RWPE2 (cell line): ENCODE measurements around the gene PDK1.

Source experiments
- ATAC-seq: fragments of 200-7000 bp; cut with Tn5 transposase; 3 replicates; pipeline ENCODE4 v1.9.1; 2021; ENCODE audit warnings: low read depth
- DNase-seq: peaks from one replicate; pipeline ENCODE4 v3.0.0-alpha.2; 2020; ENCODE audit warnings: low spot score
- H3K27ac ChIP-seq: fragments of 450-650 bp; 2 replicates; pipeline ENCODE4 v1.5.1; 2017; ENCODE audit warnings: mild to moderate bottlenecking; ENCODE audit not compliant: poor library complexity, severe bottlenecking
- H3K27me3 ChIP-seq: fragments of 250-450 bp; sonication (Bioruptor Pico); 2 replicates; pipeline ENCODE4 v1.5.1; 2021; ENCODE audit warnings: mild to moderate bottlenecking, moderate library complexity; ENCODE audit not compliant: insufficient read depth, poor library complexity, severe bottlenecking
- H3K36me3 ChIP-seq: fragments of 250-450 bp; sonication (Bioruptor Pico); 2 replicates; pipeline ENCODE4 v1.5.1; 2020; ENCODE audit warnings: low read depth, mild to moderate bottlenecking, moderate library complexity
- H3K4me1 ChIP-seq: fragments of 250-450 bp; sonication (Bioruptor Pico); 2 replicates; pipeline ENCODE4 v1.5.1; 2021; ENCODE audit warnings: mild to moderate bottlenecking, moderate library complexity; ENCODE audit not compliant: insufficient read depth, poor library complexity, severe bottlenecking
- H3K4me3 ChIP-seq: fragments of 250-450 bp; sonication (Bioruptor Pico); 2 replicates; pipeline ENCODE4 v1.5.1; 2021; ENCODE audit warnings: mild to moderate bottlenecking, moderate library complexity; ENCODE audit not compliant: severe bottlenecking
- H3K9me3 ChIP-seq: fragments of 250-450 bp; sonication (Bioruptor Pico); 2 replicates; pipeline ENCODE4 v1.5.1; 2021; ENCODE audit warnings: mild to moderate bottlenecking, moderate library complexity; ENCODE audit not compliant: severe bottlenecking
- CTCF ChIP-seq: fragments of 450-650 bp; IDR thresholded peaks from one replicate; pipeline ENCODE4 v1.5.1; 2017; ENCODE audit warnings: mild to moderate bottlenecking, moderate library complexity; ENCODE audit not compliant: poor library complexity, severe bottlenecking

PDK1 gene

GRCh38 chr2:172655838-172656573 lies 100.1 kb downstream of the PDK1 start:
- Histone ChIP-seq H3K27ac (no peak overlapping the region), H3K27me3 (no peaks in the 10 kb centered on the region), H3K4me1 (no peaks in the 10 kb centered on the region), H3K4me3 (no peak overlapping the region), H3K9me3 (peaks cover 2% of the 10 kb centered on the region), H3K36me3 (no peaks in the 10 kb centered on the region)
- ATAC-seq, result no peak
- no peak for TF ChIP-seq CTCF
- no peak for DNase-seq
